Measurements from ENCODE around the gene CNTNAP4.

GRCh38 chr16:76539609-76540008, 262.4 kb downstream of the CNTNAP4 start:
- TF ChIP-seq, protein P1, sequence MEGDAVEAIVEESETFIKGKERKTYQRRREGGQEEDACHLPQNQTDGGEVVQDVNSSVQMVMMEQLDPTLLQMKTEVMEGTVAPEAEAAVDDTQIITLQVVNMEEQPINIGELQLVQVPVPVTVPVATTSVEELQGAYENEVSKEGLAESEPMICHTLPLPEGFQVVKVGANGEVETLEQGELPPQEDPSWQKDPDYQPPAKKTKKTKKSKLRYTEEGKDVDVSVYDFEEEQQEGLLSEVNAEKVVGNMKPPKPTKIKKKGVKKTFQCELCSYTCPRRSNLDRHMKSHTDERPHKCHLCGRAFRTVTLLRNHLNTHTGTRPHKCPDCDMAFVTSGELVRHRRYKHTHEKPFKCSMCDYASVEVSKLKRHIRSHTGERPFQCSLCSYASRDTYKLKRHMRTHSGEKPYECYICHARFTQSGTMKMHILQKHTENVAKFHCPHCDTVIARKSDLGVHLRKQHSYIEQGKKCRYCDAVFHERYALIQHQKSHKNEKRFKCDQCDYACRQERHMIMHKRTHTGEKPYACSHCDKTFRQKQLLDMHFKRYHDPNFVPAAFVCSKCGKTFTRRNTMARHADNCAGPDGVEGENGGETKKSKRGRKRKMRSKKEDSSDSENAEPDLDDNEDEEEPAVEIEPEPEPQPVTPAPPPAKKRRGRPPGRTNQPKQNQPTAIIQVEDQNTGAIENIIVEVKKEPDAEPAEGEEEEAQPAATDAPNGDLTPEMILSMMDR (IDR thresholded peaks at IDR 0.05; ENCODE audit: poor library complexity, severe bottlenecking): no peak
- no peak for TF ChIP-seq MXI1 (conservative IDR thresholded peaks at IDR 0.05; ENCODE audit: poor library complexity, severe bottlenecking)

Data from neural cell (in vitro differentiated cells).